ENCODE data around the gene FHIP1B.
A peak's percentile ranks its signal among the peaks of the same experiment; 100 is the strongest.

The FHIP1B gene

DNA sequence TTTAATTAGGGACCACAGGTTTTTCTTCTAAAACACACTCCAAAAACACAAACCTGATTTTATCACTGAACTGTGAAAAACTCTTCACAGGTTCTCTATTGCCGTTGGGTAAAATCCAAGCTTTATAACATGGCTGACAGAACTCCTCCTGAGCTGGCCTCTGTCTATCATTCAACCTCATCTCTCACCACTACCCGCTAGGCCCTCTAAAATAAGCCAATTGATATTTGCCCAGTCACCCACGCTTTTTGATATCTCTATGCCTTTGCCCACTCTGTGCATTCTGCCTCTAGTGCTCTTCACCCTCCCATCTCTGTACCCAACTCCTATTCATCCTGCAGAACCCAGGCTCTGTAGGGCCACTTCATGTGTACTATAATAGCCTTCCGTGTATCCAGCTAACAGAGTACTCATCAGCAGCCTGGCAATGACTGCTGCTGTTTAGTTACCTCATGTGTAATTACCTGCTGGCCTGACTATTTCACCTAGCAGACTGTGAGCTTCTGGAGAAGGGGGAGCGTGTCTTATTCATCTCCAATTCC is 3.4 kb upstream of the FHIP1B start:
- no peak for DNase-seq

- no peak for DNase-seq
These were observed 2.8 kb upstream of the FHIP1B start for GRCh38 chr11:6237266-6237665.

DNA sequence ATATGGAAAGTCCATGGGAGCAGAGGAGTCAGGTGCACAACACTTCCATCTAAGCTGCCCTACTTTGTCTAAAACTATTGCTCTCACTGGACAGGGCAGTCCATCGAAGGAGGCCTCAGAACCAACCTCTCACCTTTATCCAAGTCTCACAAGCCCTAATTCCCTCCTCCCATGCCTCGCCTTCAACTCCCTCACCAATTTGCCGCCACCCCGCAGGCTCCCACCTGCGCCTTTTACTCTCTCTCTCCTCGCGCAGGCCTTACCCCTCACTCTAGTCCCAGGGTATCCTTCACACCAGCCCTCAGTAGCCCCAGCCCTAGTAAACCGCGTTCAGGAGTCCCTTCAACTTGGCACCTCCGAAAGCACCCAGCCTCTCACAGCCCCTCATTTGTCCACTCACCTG is 451 bp downstream of the FHIP1B start:
- no peak for DNase-seq

GRCh38 chr11:6232899-6233298 is 1.5 kb downstream of the FHIP1B start:
- no peak for DNase-seq

DNA sequence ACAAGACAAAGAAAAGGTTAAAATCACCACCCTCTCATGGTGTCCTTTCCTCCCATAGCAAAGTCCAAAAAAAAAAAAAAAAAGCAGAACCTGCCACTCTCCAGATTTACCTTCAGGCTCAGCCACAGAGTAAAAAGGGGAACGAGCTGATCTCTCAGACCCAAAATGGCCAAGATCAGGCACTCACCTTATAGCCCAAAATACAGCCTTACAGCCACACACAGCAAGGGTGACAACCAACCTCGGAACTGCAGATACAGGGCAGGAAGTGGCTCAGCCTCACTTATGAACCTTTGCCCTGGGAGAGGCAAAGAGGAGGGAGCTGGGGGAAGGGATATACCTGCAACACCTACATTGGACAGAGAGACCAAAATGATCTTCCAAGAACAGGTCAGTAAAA is 4.5 kb downstream of the FHIP1B start:
- no peak for DNase-seq

GRCh38 chr11:6228520-6228919 is 5.9 kb downstream of the FHIP1B start:
- DNase-seq: no peak

- DNase-seq: no peak
These were observed 8.5 kb downstream of the FHIP1B start for GRCh38 chr11:6225896-6226295.

- no peak for DNase-seq
These were observed 9.4 kb downstream of the FHIP1B start for GRCh38 chr11:6225024-6225423.

GRCh38 chr11:6224421-6224820 is 10.0 kb downstream of the FHIP1B start:
- no peak for DNase-seq

- DNase-seq: no peak
These were observed 10.6 kb downstream of the FHIP1B start for GRCh38 chr11:6223854-6224253.

DNA sequence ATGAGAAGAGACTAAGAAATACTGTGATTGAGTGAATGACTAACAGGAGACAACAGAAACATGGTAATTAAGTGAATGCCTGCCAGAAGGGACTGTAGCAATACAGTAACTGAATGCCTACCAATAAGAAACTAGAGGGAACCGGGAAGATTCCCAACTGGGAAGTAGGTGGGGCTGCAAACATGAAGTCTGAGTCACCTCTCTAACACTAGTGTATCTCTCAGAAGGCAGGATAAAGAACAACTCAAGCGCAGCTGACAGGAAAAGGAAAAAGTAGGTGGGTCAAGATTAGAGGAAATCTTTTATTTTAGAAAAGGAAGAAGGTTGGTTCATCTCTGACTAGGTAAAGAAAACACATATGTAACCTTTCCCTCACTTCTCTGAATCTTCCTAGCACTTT is 15.1 kb downstream of the FHIP1B start:
- DNase-seq: peak; percentile 80

- DNase-seq: no peak
These were observed 16.7 kb downstream of the FHIP1B start for GRCh38 chr11:6217722-6218121.

- DNase-seq: no peak
These were observed 17.9 kb downstream of the FHIP1B start for GRCh38 chr11:6216501-6216900.

GRCh38 chr11:6214530-6214929 is 19.9 kb downstream of the FHIP1B start:
- DNase-seq: no peak

DNA sequence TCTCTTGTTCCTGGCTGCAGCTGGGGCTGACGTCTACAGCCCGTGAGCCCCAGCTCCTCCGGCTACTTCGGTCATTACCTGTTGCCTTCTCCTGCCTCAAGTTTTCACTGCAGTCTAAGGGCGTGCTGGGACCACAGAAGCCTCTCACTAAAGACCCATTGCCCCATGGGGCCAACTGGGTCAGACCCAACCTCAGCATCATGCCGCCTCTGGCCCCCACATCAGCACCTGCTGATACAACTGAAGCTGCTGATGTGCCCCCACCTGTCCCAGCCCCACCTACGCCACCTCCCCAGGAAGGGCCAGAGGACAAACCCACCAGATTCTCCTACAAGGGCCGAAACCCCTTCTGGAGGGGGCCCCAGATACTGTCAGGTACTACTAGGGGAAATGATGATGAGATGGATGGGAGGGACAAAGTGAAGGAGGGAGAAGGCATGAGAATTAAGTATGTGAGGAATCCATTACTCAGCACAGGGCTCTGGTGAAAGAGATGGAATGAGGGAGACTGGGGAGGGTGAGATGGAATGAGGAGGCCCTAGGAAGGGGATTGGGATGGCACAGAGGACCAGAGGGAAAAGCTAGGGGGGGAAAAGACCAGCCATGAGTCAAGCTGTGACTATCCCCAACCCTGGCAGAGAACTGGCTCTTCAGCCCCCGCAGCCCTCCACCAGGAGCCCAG is 24.0 kb downstream of the FHIP1B start:
- peak; percentile 52 for DNase-seq

DNA sequence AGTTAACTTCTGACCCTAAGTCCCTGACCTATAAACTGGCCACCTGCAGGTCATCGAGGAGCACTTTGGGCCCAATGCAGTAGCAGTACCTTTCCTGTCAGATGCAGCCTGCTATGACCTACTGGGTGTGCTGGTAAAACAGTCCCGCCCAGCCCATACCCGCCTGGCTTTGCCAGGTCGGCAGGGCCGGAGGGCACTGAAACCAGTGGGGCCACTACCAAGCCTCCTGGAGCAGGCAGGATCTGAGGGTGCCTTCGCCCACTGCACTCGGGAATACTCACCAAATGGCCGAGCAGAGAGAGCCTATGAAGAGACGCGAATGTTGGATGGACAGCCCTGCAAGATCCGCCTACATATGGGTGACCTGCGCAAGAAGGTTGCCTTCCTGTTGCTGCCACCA is 24.6 kb downstream of the FHIP1B start:
- no peak for DNase-seq

DNA sequence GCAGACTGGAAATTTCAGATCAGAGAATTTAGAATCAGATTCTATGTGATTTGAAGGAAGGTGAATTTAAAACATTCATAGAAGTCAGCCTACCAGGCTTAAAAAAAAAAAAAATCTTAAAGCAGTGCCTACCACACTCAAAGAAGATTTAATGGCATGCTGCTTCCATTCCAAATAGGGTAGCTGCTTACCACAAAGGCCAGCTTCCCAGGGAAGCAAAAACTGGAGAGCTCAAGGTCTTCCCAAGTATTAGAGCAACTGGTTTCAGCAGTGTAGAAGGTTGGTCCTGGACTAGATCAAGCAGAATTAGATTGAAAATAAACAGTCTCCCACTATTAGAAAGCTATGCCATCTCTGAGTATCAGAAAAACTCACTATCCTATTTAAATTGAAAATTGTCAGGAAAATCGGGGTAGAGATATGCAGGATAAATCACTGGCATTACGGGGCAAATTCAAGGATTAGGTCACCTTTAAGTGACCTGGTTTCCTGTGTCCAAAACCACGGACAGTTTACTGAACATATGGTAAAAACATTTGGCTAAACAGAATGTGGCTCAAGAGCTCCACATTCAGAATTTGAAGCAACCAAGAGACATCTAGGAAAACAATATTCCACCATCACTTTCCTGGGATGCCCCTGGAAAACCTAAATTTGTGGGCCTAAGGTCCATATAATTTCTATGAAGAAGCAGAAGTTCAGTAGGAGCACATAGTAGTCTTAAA is 27.8 kb downstream of the FHIP1B start:
- no peak for DNase-seq

DNA sequence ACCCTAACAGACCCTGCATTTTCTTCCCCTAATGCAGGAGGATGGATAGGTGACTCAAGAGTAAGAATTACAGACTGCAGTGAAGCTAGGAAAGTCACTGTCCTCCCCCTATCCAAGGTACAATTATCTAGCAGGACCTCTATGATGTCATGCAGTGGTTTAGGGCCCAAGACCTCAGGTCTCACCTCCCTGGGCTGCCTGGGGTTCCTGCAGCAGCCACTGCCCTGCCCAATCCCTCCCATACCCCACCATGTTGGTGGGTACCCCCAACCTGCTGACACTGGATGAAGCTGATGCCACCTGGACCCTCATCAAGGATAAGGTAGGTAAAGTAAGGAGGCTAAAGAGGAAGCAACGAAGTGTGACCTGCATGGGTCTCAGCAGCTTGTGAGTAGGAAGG is 29.1 kb downstream of the FHIP1B start, which contains the start of gene C11orf42:
C11orf42 (plus strand) TSS at position 192 of the 400 bp plus-strand sequence; CDS start at position 251, 59 bp downstream.
- no peak for DNase-seq

- peak; percentile 19 for DNase-seq
These were observed 29.7 kb downstream of the FHIP1B start for GRCh38 chr11:6204706-6205105.

- no peak for DNase-seq
These were observed 31.1 kb downstream of the FHIP1B start for GRCh38 chr11:6203327-6203726.

DNA sequence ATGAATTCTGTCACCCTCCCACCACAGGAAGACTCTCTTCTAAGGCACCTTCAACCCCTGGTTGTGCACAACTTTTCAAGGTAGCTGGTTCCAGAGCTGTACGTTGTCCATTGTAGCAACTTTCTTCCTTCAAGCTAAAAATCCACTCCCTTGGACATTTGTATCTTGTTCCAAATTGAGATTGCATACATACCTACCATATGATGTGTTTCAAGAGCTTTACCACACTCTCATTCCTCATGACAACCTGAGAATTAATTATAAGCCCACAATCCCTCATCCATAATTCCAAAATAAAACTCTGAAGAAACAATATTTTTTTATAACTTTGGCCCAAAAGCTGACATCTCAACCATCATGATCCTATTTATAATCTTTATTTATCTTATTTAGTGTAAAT is 32.4 kb downstream of the FHIP1B start:
- DNase-seq: peak; percentile 22

DNA sequence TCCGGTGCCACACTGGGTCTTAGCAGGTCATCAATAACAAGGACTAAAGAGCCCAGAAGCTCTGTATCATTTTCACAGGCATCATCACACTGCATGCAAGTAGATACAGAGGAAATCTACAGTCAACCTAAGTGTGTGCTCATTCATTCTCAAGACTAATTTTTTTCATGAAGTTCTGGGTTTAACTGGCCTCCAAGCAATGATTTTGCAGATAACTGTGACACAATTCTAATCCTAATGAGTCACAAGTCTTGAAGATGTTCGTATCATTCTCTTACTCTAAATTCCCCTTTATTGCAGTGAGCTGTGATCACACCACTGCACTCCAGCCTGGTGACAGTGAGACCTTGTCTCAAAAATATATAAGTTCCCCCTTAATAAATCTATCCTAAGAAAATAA is 33.0 kb downstream of the FHIP1B start:
- DNase-seq: peak; percentile 34

GRCh38 chr11:6200975-6201374 is 33.5 kb downstream of the FHIP1B start:
- peak; percentile 5 for DNase-seq

- no peak for DNase-seq
These were observed 35.1 kb downstream of the FHIP1B start, which contains the start of gene OR52W1 for GRCh38 chr11:6199174-6199810. OR52W1 (plus strand) TSS chr11:6199224; CDS start chr11:6199224, 0 bp downstream.
